ENCODE measurements around the gene WWOX.

DNA sequence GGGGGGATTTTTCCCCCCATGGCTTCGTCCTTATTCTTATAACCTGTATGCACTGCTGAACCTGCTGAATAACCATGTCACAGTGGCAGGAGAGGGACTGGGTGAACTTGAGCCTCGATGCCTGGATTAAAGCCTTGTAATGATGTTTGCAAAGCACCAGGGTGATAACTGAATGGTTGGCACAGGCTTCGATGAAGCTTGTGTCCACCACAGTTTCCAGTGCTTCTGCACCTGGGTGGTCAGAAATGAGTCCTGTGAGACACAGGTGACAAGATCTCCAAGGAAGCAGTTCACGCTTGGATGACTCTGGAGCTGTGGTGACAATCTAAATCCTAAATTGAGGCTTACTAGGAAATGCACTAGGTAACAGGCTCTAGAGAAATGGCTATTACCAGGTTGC is 771.8 kb downstream of the WWOX start:
- no peak for TF ChIP-seq EZH2 (IDR thresholded peaks at IDR 0.05; ENCODE audit: borderline replicate concordance, insufficient read depth, low read depth, low read length, poor library complexity, severe bottlenecking)
- TF ChIP-seq, protein P1, sequence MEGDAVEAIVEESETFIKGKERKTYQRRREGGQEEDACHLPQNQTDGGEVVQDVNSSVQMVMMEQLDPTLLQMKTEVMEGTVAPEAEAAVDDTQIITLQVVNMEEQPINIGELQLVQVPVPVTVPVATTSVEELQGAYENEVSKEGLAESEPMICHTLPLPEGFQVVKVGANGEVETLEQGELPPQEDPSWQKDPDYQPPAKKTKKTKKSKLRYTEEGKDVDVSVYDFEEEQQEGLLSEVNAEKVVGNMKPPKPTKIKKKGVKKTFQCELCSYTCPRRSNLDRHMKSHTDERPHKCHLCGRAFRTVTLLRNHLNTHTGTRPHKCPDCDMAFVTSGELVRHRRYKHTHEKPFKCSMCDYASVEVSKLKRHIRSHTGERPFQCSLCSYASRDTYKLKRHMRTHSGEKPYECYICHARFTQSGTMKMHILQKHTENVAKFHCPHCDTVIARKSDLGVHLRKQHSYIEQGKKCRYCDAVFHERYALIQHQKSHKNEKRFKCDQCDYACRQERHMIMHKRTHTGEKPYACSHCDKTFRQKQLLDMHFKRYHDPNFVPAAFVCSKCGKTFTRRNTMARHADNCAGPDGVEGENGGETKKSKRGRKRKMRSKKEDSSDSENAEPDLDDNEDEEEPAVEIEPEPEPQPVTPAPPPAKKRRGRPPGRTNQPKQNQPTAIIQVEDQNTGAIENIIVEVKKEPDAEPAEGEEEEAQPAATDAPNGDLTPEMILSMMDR (IDR thresholded peaks at IDR 0.05) = no peak
